ENCODE measurements around the gene DAZ1.
"Not testable (repeated sequence)": the region's sequence is repeated elsewhere in the genome, so short reads cannot be mapped to it uniquely, and the experiment has no call there.

Gene DAZ1, protein sequence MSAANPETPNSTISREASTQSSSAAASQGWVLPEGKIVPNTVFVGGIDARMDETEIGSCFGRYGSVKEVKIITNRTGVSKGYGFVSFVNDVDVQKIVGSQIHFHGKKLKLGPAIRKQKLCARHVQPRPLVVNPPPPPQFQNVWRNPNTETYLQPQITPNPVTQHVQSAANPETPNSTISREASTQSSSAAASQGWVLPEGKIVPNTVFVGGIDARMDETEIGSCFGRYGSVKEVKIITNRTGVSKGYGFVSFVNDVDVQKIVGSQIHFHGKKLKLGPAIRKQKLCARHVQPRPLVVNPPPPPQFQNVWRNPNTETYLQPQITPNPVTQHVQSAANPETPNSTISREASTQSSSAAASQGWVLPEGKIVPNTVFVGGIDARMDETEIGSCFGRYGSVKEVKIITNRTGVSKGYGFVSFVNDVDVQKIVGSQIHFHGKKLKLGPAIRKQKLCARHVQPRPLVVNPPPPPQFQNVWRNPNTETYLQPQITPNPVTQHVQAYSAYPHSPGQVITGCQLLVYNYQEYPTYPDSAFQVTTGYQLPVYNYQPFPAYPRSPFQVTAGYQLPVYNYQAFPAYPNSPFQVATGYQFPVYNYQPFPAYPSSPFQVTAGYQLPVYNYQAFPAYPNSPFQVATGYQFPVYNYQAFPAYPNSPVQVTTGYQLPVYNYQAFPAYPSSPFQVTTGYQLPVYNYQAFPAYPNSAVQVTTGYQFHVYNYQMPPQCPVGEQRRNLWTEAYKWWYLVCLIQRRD

GRCh38 chrY:23198908-23199307, at the start of gene DAZ1:
Gene DAZ1, minus strand, starts transcription at chrY:23199008. Its CDS starts 208 bp downstream, at chrY:23198800.
- DNase-seq (ENCODE audit: low read depth), result not testable (repeated sequence)

GRCh38 chrY:23219233-23219632, 20.4 kb upstream of the DAZ1 start, which contains the start of gene DAZ2:
Gene DAZ2, plus strand, starts transcription at chrY:23219533. Its CDS starts 208 bp downstream, at chrY:23219741.
- not testable (repeated sequence) for DNase-seq (ENCODE audit: low read depth)

- not testable (repeated sequence) for DNase-seq (ENCODE audit: low read depth)
Observed at GRCh38 chrY:23210681-23211080, 11.9 kb upstream of the DAZ1 start.

DNA sequence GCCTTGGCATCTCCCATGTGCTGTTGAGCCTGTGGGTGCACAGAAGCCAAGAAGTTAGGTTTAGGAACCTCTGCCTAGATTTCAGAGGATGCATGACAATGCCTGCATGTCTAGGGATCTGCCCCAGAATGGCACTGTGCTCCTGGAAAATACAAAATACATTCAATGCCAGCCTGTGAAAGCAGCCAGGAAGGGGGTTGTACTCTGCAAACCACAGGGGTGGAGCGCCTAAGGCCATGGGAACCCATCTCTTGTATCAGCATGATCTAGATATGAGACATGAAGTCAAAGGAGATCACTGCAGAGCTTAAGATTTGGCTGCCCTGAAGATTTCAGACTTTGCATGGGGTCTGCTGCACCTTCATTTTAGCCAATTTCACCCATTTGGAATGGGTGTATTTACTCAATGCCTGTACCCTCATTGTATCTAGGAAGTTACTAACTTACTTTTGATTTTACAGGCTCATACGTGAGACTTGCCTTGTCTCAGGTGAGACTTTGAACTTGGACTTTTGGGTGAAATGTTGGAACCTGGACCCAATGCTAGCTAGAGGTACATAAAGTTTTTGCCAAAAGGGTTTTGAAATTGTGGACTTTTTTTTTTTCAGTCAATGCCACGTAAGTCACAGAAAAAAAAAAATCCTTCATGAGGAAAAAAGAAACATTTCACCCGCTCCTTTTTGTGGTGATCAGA, 11.1 kb upstream of the DAZ1 start:
- not testable (repeated sequence) for DNase-seq (ENCODE audit: low read depth)

GRCh38 chrY:23207455-23207854, 8.6 kb upstream of the DAZ1 start:
- not testable (repeated sequence) for DNase-seq (ENCODE audit: low read depth)

Measured in stimulated activated CD8-positive, alpha-beta memory T cell treated with anti-CD3 and anti-CD28 coated beads, Interleukin-12 subunit alpha, Interleukin-12 subunit beta, amount 100 ng/mL, for 4 hours (primary cell).